NCI-H146 (cell line): ENCODE data around the gene ZNF222.
A peak's percentile ranks its signal among the peaks of the same experiment; 100 is the strongest.

Source experiments
- DNase-seq: peaks from one replicate; lab custom pipeline; 2025; lab: John Stamatoyannopoulos, UW

ZNF222 gene

GRCh38 chr19:44025217-44025936 is at the start of gene ZNF222:
Gene ZNF222 (plus strand): TSS chr19:44025379. CDS start chr19:44025437, 58 bp downstream.
- DNase-seq, result peak; percentile 80

DNA sequence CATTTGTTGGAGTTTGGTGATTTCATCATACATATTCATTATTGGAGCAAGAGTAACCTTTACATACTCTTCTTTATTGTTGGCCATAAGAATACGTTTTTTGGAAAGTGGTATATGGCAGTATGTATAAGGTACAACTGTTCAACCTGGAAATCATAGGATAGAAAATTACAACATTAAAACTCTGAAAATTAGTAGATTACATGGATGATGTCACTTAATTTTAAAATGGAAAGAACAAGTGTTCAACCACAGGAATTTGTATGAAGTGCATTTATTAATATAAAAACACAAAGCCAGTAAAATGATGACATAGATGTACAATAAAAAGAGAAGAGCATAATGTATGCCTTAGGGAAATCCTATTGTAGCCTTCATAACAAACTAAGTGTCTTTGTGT is 48.4 kb upstream of the ZNF222 start:
- no peak for DNase-seq

DNA sequence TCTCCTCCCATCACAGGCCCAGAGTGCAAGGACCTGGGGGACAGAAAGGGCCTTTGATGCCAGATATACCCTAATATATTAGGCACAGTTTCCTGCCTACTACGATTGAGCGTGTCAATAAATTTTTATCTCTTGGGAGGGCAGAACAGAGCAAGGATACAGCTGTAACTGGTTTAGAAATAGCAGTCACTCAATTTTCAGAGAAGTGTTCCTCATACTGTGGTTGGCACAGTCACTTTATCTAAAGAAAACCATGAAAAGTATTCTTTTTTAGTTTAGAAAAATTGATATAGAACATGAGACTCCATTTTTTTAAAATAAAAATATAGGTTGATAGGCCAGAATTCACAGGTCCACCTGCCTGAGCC is 41.7 kb upstream of the ZNF222 start:
- no peak for DNase-seq

DNA sequence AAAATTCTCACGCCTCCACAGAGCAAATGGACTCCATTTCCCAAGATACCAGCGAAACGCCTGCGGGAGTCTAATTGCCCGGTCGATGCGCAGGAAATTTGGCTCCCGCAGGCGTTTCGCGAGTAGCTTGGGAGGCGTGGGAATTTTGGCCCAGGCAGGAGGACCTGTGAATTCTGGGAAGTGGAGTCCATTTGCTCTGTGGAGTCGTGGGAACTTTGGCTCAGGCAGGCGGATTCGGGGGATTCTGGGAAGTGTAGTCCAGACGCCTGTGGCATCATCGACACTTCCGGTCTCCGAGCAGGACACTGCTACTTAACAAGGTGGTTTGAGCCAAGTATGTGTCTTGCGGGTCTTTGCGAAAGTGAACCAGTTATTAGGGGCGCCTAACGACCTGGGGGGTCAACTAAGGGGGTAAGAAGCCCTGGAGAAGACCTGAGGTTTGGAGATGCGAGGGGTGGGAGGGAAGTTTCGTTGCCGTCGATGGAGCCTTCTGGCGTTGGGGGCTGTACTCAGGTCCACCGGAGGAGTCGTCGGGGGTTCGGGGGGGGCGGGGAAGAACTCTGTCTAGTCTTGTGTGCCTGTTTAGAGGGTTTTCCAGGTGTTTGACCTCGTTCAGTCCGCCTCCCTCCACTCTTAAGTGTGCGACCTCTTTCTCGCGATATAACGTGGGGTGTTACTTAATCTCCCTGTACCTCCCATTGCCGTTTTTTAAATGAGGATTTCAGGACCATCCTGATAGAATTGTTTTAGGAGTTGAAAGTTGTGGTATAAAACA is 41.1 kb upstream of the ZNF222 start, which contains the start of gene ZNF155:
Gene ZNF155 (plus strand): TSS at position 277 of the 775 bp plus-strand sequence. CDS start 4,356 bp downstream, outside the sequence.
- DNase-seq, result peak; percentile 99

DNA sequence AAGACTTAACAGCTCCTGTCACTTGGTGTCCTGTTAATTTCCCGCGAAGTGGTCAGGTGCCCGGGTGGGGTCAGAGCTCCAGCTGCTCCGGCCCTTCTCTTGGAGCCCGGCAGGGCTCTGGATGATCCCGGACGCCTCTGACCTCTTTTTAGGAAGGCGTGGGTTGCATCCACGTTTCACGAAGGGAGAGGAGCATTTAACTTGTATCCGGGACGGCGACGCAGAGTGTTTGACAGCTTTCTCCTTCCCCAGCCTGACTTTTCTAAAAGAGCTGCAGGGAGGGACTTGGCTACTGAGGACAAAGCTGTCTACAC is 40.5 kb upstream of the ZNF222 start:
- DNase-seq, result no peak

- no peak for DNase-seq
Measured at GRCh38 chr19:43997631-43998290, 27.4 kb upstream of the ZNF222 start.

GRCh38 chr19:44002212-44002565 is 23.0 kb upstream of the ZNF222 start:
- no peak for DNase-seq

DNA sequence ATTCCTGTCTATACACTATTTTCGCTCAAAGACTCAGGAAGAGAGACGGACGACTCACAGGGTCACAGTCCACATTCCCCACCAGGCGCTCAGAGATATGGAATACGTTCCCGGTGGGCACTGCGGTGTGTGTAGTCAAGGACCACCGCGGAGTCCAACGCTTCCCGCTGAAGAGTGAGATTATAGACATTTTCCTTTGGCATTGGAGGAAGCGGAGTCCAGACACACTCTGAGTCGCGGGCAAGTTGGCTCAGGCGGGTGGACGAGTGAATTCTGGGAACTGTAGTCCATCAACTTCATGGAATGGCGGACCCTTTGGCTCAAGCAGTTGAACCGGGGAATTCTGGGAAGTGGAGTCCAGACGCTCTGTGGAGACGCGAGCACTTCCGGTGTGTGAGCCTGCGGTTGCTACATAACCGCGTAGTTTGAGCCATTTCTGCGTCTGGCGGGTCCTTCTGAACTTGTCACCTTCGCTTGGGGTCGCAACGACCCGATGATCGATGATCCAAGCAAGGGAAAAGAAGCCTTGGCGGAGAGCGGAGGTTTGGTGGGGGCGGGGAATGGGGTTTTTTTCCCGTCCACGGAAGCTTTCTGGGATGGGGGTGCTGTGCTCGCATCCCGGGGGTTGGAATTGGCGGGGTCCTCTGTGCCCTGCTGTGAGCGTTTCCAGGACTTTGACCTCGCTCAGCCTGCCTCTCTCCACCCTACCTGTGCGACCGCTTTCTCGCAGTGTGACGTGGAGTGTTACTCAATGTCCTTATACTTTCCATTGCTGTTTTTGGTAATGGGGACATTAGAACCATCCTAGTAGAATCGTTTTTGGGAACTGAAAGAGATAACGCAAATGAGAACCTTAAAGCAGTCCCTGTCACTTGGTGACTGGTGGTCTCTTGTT is 22.4 kb upstream of the ZNF222 start, which contains the start of gene ZNF230:
Gene ZNF230 (plus strand): TSS at position 392 of the 895 bp plus-strand sequence. CDS start 4,122 bp downstream, outside the sequence.
- DNase-seq, result peak; percentile 97

GRCh38 chr19:44003461-44004009 is 21.6 kb upstream of the ZNF222 start:
- DNase-seq, result peak; percentile 19

GRCh38 chr19:44005973-44006372 is 19.2 kb upstream of the ZNF222 start:
- no peak for DNase-seq

GRCh38 chr19:44007473-44007872 is 17.7 kb upstream of the ZNF222 start:
- DNase-seq, result no peak

DNA sequence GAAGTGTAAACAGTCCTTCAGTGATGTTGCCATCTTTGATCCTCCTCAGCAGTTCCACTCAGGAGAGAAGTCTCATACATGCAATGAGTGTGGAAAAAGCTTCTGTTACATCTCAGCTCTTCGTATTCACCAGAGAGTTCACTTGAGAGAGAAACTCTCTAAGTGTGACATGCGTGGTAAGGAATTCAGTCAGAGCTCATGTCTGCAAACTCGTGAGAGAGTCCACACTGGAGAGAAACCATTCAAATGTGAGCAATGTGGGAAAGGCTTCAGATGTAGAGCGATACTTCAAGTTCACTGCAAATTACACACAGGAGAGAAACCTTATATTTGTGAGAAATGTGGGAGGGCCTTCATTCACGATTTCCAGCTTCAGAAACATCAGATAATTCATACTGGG is 14.7 kb upstream of the ZNF222 start:
- DNase-seq, result no peak

- no peak for DNase-seq
Measured at GRCh38 chr19:44019498-44019897, 5.7 kb upstream of the ZNF222 start.

GRCh38 chr19:44021221-44021620 is 4.0 kb upstream of the ZNF222 start:
- DNase-seq, result no peak

DNA sequence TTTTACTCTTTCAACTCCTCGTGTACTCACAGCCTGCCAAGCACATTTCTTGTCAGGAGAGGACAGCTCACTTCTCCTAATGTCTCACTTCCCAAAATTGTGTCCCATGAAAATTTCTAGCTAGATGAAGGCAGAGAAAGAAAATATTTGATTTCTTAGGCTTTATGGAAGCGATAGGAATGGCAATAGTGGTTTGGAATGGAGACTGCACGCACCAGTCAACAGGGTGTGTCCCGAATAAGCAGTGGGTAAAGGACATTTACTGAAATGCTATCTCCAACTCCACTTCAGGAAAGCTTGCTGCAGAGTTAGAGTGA is 321 bp upstream of the ZNF222 start:
- DNase-seq, result no peak

DNA sequence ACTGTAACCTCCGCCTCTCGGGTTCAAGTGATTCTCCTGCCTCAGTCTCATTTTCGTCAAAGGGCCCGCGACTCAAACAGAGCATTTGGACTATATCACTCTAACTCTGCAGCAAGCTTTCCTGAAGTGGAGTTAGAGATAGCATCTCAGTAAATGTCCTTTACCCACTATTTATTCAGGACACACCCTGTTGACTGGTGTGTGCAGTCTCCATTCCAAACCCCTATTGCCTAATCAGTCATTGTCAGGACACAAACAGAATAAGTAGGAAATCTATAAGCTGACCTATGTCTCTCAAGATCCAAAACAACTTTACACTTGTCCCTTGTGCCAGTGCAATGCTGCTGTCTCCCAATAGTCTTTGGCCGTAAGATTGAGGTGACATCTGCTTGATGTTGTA is 1.4 kb downstream of the ZNF222 start:
- DNase-seq, result no peak

- DNase-seq, result no peak
Measured at GRCh38 chr19:44032001-44032610, 6.9 kb downstream of the ZNF222 start.

GRCh38 chr19:44042147-44042546 is 17.0 kb downstream of the ZNF222 start:
- no peak for DNase-seq

DNA sequence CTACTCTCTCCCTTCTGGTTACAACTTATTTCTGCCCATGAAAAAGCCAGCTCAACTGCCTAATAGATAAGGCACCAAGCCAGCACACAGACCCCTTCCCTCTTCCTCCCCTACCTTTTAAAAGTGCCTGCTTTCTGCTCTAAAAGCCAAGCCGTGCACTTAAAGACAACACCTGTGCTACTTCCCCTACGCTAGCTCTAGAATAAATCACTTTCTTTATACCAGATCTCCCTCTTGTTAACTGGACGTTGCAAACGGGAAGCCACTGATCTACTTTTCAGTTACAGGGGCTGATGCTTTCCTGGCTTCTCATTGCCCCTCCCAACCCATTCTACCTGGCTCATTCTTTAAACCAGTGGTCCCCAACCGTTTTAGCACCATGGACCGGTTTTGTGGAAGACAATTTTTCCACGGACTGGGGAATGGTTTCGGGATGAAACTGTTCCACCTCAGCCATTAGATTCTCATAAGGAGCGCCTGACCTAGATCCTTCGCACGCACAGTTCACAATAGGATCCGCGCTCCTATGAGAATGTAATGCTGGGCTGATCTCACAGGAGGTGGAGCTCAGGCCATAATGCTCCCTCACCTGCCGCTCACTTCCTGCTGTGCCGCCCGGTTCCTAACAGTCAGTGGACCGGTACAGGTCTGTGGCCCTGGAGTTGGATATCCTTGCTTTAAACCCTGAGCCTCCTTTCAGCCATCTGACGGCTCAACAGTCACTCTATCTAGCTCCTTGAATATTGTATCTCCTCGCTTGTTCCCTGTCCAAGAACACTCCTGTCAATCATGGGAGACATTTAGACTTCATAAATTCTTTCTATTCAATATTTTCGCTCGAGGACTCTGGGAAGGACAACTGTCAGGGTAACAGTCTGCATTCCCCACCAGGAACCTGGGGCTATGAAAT is 25.8 kb downstream of the ZNF222 start:
- DNase-seq, result peak; percentile 88
